ENCODE results near the gene TMEM132A. TPM values are rescaled to one million over a fixed set of nuclear protein-coding genes. Genes with fewer than 3 reads are reported as not detected.

The TMEM132A gene
- total RNA-seq, 1 experiment from 2014 or later, result 140 TPM

DNA sequence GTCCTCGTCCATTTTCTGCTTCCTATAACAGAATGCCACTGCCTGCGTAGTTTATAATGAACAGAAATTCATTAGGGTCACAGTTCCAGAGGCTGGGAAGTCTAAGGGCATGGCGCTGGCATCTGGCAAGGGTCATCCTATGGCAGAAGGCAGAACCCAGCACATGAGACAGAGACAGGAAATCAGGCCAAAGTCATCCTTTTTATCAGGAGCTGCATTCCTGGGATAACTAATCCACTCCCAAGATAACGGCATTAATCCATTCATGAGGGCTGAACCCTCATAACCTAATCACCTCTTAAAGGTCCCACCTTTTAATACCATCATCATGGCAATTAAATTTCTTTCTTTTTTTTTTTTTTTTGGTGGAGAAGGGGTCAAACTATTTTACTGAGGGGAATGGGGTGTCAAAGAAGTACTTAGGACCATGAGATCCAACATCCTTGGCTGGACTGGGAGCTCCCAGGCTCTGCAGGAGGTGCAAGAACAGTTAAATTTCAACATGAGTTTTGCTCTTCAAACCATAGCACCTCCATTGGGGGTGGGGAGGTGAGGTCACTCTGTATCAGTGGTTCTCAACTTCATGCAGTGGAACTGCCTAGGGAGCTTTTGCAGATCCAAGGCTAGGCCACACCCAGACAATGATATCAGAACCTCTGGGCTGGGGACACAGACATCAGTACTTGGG lies 5.9 kb upstream of the TMEM132A start:
- Histone ChIP-seq H3K9me3 (ENCODE audit: low read depth, low read length, poor library complexity, severe bottlenecking) (no peaks in the 10 kb centered on the region), H3K4me3 (ENCODE audit: low read depth, low read length, poor library complexity, severe bottlenecking) (no peak overlapping the region), H3K27ac (ENCODE audit: low read depth, low read length, poor library complexity, severe bottlenecking) (no peak overlapping the region), H3K4me1 (ENCODE audit: insufficient read depth, low read length, poor library complexity, severe bottlenecking) (peaks cover 18% of the 10 kb centered on the region), H3K36me3 (ENCODE audit: insufficient read depth, low read length, poor library complexity, severe bottlenecking) (peaks cover 30% of the 10 kb centered on the region), H3K27me3 (replicated peaks; ENCODE audit: insufficient read depth, low read depth, low read length, poor library complexity) (no peaks in the 10 kb centered on the region)
- ChIA-PET POLR2A (ENCODE audit: low non-redundant PET) (no interaction called here), CTCF (interaction anchor here (0.7 kb wide), 1 partner anchor 9 kb away, joined by 6 read pairs; no protein-coding TSS in a partner anchor)
- no TSS peak for BruUV-seq (replicated peaks)
- no peak for DNase-seq (ENCODE audit: low spot score)
- TF ChIP-seq EZH2 (IDR thresholded peaks at IDR 0.05; ENCODE audit: borderline replicate concordance, low read depth, low read length, poor library complexity, severe bottlenecking), result no peak
- TF ChIP-seq, protein P1, sequence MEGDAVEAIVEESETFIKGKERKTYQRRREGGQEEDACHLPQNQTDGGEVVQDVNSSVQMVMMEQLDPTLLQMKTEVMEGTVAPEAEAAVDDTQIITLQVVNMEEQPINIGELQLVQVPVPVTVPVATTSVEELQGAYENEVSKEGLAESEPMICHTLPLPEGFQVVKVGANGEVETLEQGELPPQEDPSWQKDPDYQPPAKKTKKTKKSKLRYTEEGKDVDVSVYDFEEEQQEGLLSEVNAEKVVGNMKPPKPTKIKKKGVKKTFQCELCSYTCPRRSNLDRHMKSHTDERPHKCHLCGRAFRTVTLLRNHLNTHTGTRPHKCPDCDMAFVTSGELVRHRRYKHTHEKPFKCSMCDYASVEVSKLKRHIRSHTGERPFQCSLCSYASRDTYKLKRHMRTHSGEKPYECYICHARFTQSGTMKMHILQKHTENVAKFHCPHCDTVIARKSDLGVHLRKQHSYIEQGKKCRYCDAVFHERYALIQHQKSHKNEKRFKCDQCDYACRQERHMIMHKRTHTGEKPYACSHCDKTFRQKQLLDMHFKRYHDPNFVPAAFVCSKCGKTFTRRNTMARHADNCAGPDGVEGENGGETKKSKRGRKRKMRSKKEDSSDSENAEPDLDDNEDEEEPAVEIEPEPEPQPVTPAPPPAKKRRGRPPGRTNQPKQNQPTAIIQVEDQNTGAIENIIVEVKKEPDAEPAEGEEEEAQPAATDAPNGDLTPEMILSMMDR (conservative IDR thresholded peaks at IDR 0.05; ENCODE audit: low read depth, low read length), result no peak
- intact Hi-C loops (cut with micrococcal nuclease; ENCODE audit: unreplicated experiment), result loop anchor here (10.0 kb wide), 1 partner anchor 1354 kb away; no protein-coding TSS in a partner anchor

- no peaks in the 10 kb centered on the region for H3K27me3 ChIP-seq (replicated peaks; ENCODE audit: insufficient read depth, low read depth, low read length, poor library complexity)
- peaks cover 31% of the 10 kb centered on the region for H3K36me3 ChIP-seq (ENCODE audit: insufficient read depth, low read length, poor library complexity, severe bottlenecking)
- H3K4me3 ChIP-seq (ENCODE audit: low read depth, low read length, poor library complexity, severe bottlenecking), result no peak overlapping the region
- H3K27ac ChIP-seq (ENCODE audit: low read depth, low read length, poor library complexity, severe bottlenecking), result no peak overlapping the region
- no TSS peak for BruUV-seq (replicated peaks)
- intact Hi-C loops (cut with micrococcal nuclease; ENCODE audit: unreplicated experiment), result loop anchor here (10.0 kb wide), 1 partner anchor 1354 kb away; no protein-coding TSS in a partner anchor
- H3K4me1 ChIP-seq (ENCODE audit: insufficient read depth, low read length, poor library complexity, severe bottlenecking), result peaks cover 23% of the 10 kb centered on the region
- peak; percentile 27 for DNase-seq (ENCODE audit: low spot score)
- ChIA-PET POLR2A (ENCODE audit: low non-redundant PET) (no interaction called here), CTCF (interaction anchor here (0.7 kb wide), 1 partner anchor 8 kb away, joined by 6 read pairs; no protein-coding TSS in a partner anchor)
- TF ChIP-seq, protein P1 (conservative IDR thresholded peaks at IDR 0.05; ENCODE audit: low read depth, low read length), result no peak
- no peak for TF ChIP-seq EZH2 (IDR thresholded peaks at IDR 0.05; ENCODE audit: borderline replicate concordance, low read depth, low read length, poor library complexity, severe bottlenecking)
- no peaks in the 10 kb centered on the region for H3K9me3 ChIP-seq (ENCODE audit: low read depth, low read length, poor library complexity, severe bottlenecking)
These were observed 5.4 kb upstream of the TMEM132A start for GRCh38 chr11:60918939-60919265.

DNA sequence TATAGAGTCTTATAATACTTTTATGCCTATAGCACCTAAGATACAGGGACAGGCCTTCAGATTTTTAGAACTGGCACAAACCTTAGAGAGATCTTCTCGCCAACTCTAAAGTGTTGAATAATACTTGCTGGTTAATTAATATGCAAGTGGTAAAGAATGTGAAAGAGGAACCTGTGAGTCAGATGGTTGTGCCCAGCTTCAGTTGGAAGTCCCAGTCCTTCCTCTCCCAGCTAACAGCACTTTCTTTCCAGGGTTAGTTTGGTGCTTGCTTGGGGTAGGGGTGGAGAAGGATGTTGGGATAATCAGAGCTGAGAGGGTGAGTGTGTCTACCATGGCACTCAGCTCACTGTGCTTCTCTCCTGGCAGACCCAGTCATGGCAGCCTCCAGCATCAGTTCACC lies 4.9 kb upstream of the TMEM132A start:
- no peak overlapping the region for H3K27ac ChIP-seq (ENCODE audit: low read depth, low read length, poor library complexity, severe bottlenecking)

More for the DNA sequence above, 4.9 kb upstream of the TMEM132A start:
- TF ChIP-seq, protein P1 (conservative IDR thresholded peaks at IDR 0.05; ENCODE audit: low read depth, low read length), result no peak
- no peak for TF ChIP-seq EZH2 (IDR thresholded peaks at IDR 0.05; ENCODE audit: borderline replicate concordance, low read depth, low read length, poor library complexity, severe bottlenecking)
- POLR2A ChIA-PET (ENCODE audit: low non-redundant PET), result no interaction called here
- H3K4me1 ChIP-seq (ENCODE audit: insufficient read depth, low read length, poor library complexity, severe bottlenecking), result peaks cover 26% of the 10 kb centered on the region
- no peaks in the 10 kb centered on the region for H3K27me3 ChIP-seq (replicated peaks; ENCODE audit: insufficient read depth, low read depth, low read length, poor library complexity)
- H3K9me3 ChIP-seq (ENCODE audit: low read depth, low read length, poor library complexity, severe bottlenecking), result no peaks in the 10 kb centered on the region
- DNase-seq (ENCODE audit: low spot score), result no peak
- CTCF ChIA-PET, result no interaction called here
- intact Hi-C loops (cut with micrococcal nuclease; ENCODE audit: unreplicated experiment), result loop anchor here (10.0 kb wide), 1 partner anchor 1355 kb away; no protein-coding TSS in a partner anchor
- no TSS peak for BruUV-seq (replicated peaks)
- peaks cover 31% of the 10 kb centered on the region for H3K36me3 ChIP-seq (ENCODE audit: insufficient read depth, low read length, poor library complexity, severe bottlenecking)
- no peak overlapping the region for H3K4me3 ChIP-seq (ENCODE audit: low read depth, low read length, poor library complexity, severe bottlenecking)
